Stomach (tissue), 4 donors: ENCODE measurements around the gene MTFR2.

Experiments
- CTCF ChIP-seq, 7 experiments: fragments of 450-650 bp in 4 of 7; fragments of 200-600 bp in 3 of 7; sonication (generic) in 3 of 7; IDR thresholded peaks; one replicate each; pipeline ENCODE4 v1.5.1; 2016 to 2019; ENCODE audit warnings: antibody characterized with exemption in 7 of 7, control low read depth in 2 of 7, mild to moderate bottlenecking in 1 of 7
- POLR2A ChIP-seq, 4 donors: fragments of 450-650 bp; IDR thresholded peaks; one replicate each; pipeline ENCODE4 v1.6.1; 2016; ENCODE audit warnings: antibody characterized with exemption in 4 of 4, control low read depth in 2 of 4, mild to moderate bottlenecking in 1 of 4, moderate library complexity in 1 of 4

- TF ChIP-seq POLR2A (IDR thresholded peaks at IDR 0.05), result no peak
- TF ChIP-seq CTCF (IDR thresholded peaks at IDR 0.05), result no peak
These were observed 40.4 kb upstream of the MTFR2 start for GRCh38 chr6:136290410-136291010.
